Right ventricle myocardium superior (tissue), 1 donor: ENCODE data around the gene SEC62. TPM values are rescaled to one million over a fixed set of nuclear protein-coding genes. Genes with fewer than 3 reads are reported as not detected.
A peak's percentile ranks its signal among the peaks of the same experiment; 100 is the strongest.
"Not testable (repeated sequence)": the region's sequence is repeated elsewhere in the genome, so short reads cannot be mapped to it uniquely, and the experiment has no call there.

Experiments used
- ATAC-seq: fragments of 200-7000 bp; cut with Tn5 transposase; one replicate; pipeline ENCODE4 v1.9.1; 2020; ENCODE audit warnings: mild to moderate bottlenecking; ENCODE audit not compliant: poor library complexity
- DNase-seq: peaks from one replicate; pipeline ENCODE4 v3.0.0-alpha.2; 2020
- intact Hi-C: fragments of 100-400 bp; cut with DNase I; formaldehyde crosslinking; loops from one replicate; pipeline ENCODE4 v1.11.2; 2022
- total RNA-seq: library from RNA; stranded (reverse); fragmentation: NEBNext Ultra II Directional; extraction: Animal tissue kit (Norgen Biotek cat#: 25700); gene quantifications from one replicate; pipeline ENCODE4 v1.2.1, GENCODE V29; 2021
- donor health status: DM: no; HTN: yes; CAD: no; lungs with severe emphysema.

SEC62 gene
- total RNA-seq, 1 donor from 2014 or later = 85.4 TPM

GRCh38 chr3:170002231-170002630, 35.6 kb downstream of the SEC62 start:
- intact Hi-C loops = no loop called here
- no peak for DNase-seq
- no peak for ATAC-seq

- DNase-seq (no peak), ATAC-seq (no peak)
- intact Hi-C loops = no loop called here
Measured at GRCh38 chr3:170002879-170003278, 36.3 kb downstream of the SEC62 start.

- no peak for ATAC-seq
- no peak for DNase-seq
- intact Hi-C loops = no loop called here
Measured at GRCh38 chr3:170003881-170004356, 37.3 kb downstream of the SEC62 start.

GRCh38 chr3:170007031-170007663, 40.5 kb downstream of the SEC62 start:
- peak; percentile 31 for ATAC-seq
- DNase-seq = no peak
- intact Hi-C loops = no loop called here

GRCh38 chr3:170010498-170010897, 43.9 kb downstream of the SEC62 start:
- intact Hi-C loops = no loop called here
- no peak for ATAC-seq
- no peak for DNase-seq

- no peak for ATAC-seq
- no peak for DNase-seq
- intact Hi-C loops = no loop called here
Measured at GRCh38 chr3:170012683-170013400, 46.2 kb downstream of the SEC62 start.

GRCh38 chr3:170016057-170016456, 49.5 kb downstream of the SEC62 start:
- ATAC-seq = no peak
- DNase-seq = no peak
- intact Hi-C loops = no loop called here

GRCh38 chr3:170019306-170019705, 52.7 kb downstream of the SEC62 start:
- intact Hi-C loops, ATAC-seq, DNase-seq: not testable (repeated sequence)

GRCh38 chr3:170021083-170021482, 54.5 kb downstream of the SEC62 start:
- intact Hi-C loops = no loop called here
- no peak for DNase-seq
- no peak for ATAC-seq

GRCh38 chr3:170022336-170022735, 55.7 kb downstream of the SEC62 start:
- no peak for ATAC-seq
- intact Hi-C loops = no loop called here
- no peak for DNase-seq

GRCh38 chr3:170023165-170023564, 56.6 kb downstream of the SEC62 start:
- ATAC-seq = no peak
- intact Hi-C loops = no loop called here

GRCh38 chr3:170024581-170024980, 58.0 kb downstream of the SEC62 start:
- intact Hi-C loops = no loop called here
- DNase-seq = no peak
- no peak for ATAC-seq

More at GRCh38 chr3:170023165-170023564, 56.6 kb downstream of the SEC62 start:
- DNase-seq = no peak

- ATAC-seq = no peak
- intact Hi-C loops = no loop called here
- no peak for DNase-seq
Measured at GRCh38 chr3:170027233-170028102, 60.9 kb downstream of the SEC62 start.

- DNase-seq = no peak
- no peak for ATAC-seq
- intact Hi-C loops = no loop called here
Measured at GRCh38 chr3:170033489-170033888, 66.9 kb downstream of the SEC62 start.

- intact Hi-C loops = no loop called here
- DNase-seq (peak; percentile 88), ATAC-seq (peak; percentile 86)
Measured at GRCh38 chr3:170037463-170038433, 71.1 kb downstream of the SEC62 start, which contains the start of gene GPR160. Gene GPR160 (plus strand): TSS chr3:170037995. CDS start chr3:170083973, 45,978 bp downstream.

- intact Hi-C loops = no loop called here
- ATAC-seq (peak; percentile 36), DNase-seq (no peak)
Measured at GRCh38 chr3:170038434-170039110, 72.0 kb downstream of the SEC62 start.

- no peak for ATAC-seq
- intact Hi-C loops = no loop called here
- no peak for DNase-seq
Measured at GRCh38 chr3:170040418-170040817, 73.8 kb downstream of the SEC62 start.

- intact Hi-C loops = no loop called here
- ATAC-seq (no peak), DNase-seq (no peak)
Measured at GRCh38 chr3:170043506-170043905, 76.9 kb downstream of the SEC62 start.
